ENCODE results near the gene ASCC1.

DNA sequence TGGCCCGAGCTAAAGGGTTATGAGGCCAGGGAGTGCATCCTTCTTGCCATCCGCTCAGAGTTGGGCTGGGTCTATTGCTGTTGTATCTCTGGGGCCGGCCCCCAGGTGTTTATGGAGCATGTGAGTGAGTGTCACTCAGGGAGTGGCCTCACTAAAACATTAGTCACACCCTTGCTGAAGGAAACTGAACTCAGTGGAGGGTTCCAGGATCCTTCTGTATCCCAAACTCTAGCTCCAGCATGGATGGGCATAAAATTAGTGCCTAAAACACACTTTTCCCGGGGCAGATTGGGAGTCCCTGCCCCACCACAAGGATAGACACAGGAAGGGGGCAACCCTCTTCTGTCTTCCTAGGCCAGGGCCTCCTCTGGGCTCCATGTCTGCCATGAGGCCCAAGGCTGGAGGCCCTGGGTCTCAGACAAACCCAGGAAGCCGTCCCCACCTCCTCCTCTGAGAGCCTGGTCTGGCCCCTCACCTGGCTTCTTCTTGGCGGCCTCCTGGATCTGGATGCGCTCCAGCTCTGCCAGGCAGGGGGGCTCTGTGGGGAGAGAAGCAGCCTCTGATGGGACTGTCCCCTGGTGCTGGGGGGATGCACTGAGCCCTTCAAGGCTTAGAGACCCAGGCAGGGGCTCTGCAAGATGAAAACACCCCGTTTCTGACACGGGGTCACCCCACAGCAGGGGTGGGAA is 152.2 kb downstream of the ASCC1 start:
- TF ChIP-seq, protein P1, sequence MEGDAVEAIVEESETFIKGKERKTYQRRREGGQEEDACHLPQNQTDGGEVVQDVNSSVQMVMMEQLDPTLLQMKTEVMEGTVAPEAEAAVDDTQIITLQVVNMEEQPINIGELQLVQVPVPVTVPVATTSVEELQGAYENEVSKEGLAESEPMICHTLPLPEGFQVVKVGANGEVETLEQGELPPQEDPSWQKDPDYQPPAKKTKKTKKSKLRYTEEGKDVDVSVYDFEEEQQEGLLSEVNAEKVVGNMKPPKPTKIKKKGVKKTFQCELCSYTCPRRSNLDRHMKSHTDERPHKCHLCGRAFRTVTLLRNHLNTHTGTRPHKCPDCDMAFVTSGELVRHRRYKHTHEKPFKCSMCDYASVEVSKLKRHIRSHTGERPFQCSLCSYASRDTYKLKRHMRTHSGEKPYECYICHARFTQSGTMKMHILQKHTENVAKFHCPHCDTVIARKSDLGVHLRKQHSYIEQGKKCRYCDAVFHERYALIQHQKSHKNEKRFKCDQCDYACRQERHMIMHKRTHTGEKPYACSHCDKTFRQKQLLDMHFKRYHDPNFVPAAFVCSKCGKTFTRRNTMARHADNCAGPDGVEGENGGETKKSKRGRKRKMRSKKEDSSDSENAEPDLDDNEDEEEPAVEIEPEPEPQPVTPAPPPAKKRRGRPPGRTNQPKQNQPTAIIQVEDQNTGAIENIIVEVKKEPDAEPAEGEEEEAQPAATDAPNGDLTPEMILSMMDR (optimal IDR thresholded peaks at IDR 0.05 in 1 of 3, IDR thresholded peaks at IDR 0.05 in 1 of 3, conservative IDR thresholded peaks at IDR 0.05 in 1 of 3; ENCODE audit: extremely low read depth in 1 of 3, insufficient read depth in 2 of 3, low read length in 3 of 3) = no peak
- no peak for TF ChIP-seq EZH2 (IDR thresholded peaks at IDR 0.05; ENCODE audit: low read length)

All from keratinocyte (primary cell).